Measurements from ENCODE around the gene MAPKAPK2. TPM values are rescaled to one million over a fixed set of nuclear protein-coding genes. Genes with fewer than 3 reads are reported as not detected.

Gene MAPKAPK2
- total RNA-seq, 4 donors from 2014 or later: 49.6 to 92.4 (median 59.6) TPM

DNA sequence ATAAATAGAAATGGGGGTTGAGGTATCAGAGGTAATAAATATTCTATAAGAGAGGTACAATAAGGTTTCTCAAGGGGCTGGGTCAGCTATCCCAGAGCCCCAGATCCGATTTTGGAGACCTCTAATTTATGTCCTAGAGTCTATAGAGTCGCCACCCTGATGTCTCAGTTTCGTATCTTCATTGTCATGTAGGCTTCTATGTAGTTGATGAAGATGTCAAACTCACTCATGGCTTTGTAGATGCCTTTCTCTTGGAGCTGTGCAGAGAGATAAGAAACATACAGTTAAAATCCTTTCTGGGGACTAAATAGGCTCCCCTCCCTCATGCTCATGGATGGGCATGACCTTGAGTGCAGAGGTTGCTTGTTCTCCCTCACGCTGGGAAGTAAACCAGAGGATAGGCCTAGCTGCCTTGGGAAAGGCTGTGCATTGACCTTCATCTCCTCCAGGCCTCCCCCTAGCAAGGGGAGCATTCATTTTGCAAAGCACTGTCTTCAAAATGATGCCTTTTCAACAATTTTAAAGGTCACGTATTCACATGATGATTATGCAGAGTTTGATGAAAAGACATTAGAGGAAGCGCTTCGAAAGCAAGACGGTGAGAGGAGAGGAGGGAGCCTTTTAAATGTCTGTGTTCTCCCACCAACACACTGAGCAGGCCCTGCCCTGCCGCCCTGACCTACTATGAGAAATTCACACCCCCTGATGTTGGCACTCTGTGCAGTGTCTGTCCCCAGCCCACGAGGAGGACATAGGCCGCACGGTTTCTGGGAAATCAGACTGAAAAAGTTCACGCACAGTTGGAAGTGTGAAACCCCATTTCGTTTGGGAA is 84.0 kb downstream of the MAPKAPK2 start:
- TF ChIP-seq POLR2A (IDR thresholded peaks at IDR 0.05) (no peak), CTCF (IDR thresholded peaks at IDR 0.05) (no peak)
- no peaks in the 10 kb centered on the region for H3K9me3 ChIP-seq
- no peak overlapping the region for H3K4me3 ChIP-seq
- H3K27me3 ChIP-seq: no peaks in the 10 kb centered on the region
- H3K27ac ChIP-seq: peak overlapping the region in 2 of 4 donors; percentile 6 to 57
- H3K36me3 ChIP-seq: no peaks in the 10 kb centered on the region
- DNase-seq: no peak
- H3K4me1 ChIP-seq: peaks cover 0 to 30% (median 20%) of the 10 kb centered on the region in 4 donors

GRCh38 chr1:206769304-206769731 is 84.6 kb downstream of the MAPKAPK2 start:
- Histone ChIP-seq H3K9me3 (no peaks in the 10 kb centered on the region), H3K4me3 (peak overlapping the region in 1 of 4 donors; percentile 1), H3K27ac (peak overlapping the region in 3 of 4 donors; percentile 6 to 57 (median 11)), H3K27me3 (no peaks in the 10 kb centered on the region), H3K4me1 (peaks cover 0 to 30% (median 20%) of the 10 kb centered on the region in 4 donors), H3K36me3 (no peaks in the 10 kb centered on the region)
- DNase-seq: peak in 2 of 3 donors; percentile 67 to 73
- TF ChIP-seq CTCF (IDR thresholded peaks at IDR 0.05) (no peak), POLR2A (IDR thresholded peaks at IDR 0.05) (no peak)

DNA sequence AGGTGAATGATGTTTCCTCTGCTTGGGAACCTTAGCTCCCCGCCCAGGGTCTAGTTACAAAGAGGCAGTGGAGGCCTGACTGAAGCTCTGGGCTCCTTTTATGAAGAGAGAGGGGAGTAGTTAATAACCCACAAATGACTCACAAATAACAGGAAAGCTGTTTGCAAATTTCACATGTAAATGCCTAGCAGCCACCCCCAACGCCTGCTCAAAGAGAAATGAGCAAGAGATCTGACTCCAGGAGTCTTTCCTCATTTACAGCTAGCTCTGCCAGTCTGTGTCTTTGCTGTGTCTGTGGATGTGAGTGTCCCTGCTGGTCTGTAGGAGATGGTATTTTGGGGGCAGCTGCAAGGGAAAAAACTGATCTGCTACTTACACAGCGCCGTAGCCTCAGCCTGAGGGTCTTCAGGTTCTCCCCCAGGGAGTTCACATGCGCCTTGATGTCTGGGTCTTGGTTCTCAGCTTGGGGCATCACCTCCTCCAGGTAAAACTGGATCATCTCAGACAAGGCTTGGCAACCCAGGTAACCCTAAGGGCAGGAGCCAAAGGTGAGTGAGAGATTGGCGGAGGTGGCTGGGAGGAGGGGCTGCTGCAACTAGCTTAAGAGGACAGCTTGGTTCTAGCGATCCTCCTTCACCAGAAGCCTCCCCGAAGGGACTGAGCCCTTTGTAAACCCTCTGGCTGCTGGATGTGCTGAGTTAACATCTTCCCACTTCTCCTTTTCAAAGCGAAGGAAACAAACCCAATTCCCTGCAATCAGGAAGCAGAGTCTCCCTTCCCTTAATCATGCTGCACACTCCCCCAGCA is 86.0 kb downstream of the MAPKAPK2 start, which contains the start of gene IL19:
Gene IL19 (plus strand): TSS at position 243 of the 807 bp plus-strand sequence. CDS start 65,890 bp downstream, outside the sequence.
- Histone ChIP-seq H3K9me3 (no peaks in the 10 kb centered on the region), H3K4me3 (peak within 1 kb of the TSS in 1 of 4 donors; percentile 1), H3K4me1 (peaks cover 0 to 30% (median 20%) of the 10 kb centered on the region in 4 donors), H3K36me3 (no peaks in the 10 kb centered on the region), H3K27me3 (no peaks in the 10 kb centered on the region), H3K27ac (peak within 1 kb of the TSS in 3 of 4 donors; percentile 11 to 57 (median 49))
- DNase-seq: no peak
- TF ChIP-seq CTCF (IDR thresholded peaks at IDR 0.05): no peak
- peak in 1 of 2 donors; percentile 12 for TF ChIP-seq POLR2A (IDR thresholded peaks at IDR 0.05)

- Histone ChIP-seq H3K27ac (peak overlapping the region in 1 of 4 donors; percentile 57), H3K4me3 (no peak overlapping the region), H3K27me3 (no peaks in the 10 kb centered on the region), H3K36me3 (no peaks in the 10 kb centered on the region), H3K4me1 (peaks cover 0 to 30% (median 17%) of the 10 kb centered on the region in 4 donors), H3K9me3 (no peaks in the 10 kb centered on the region)
- DNase-seq: no peak
- TF ChIP-seq CTCF (IDR thresholded peaks at IDR 0.05) (no peak), POLR2A (IDR thresholded peaks at IDR 0.05) (peak in 1 of 2 donors; percentile 2)
These were observed 86.6 kb downstream of the MAPKAPK2 start for GRCh38 chr1:206771338-206771692.

DNA sequence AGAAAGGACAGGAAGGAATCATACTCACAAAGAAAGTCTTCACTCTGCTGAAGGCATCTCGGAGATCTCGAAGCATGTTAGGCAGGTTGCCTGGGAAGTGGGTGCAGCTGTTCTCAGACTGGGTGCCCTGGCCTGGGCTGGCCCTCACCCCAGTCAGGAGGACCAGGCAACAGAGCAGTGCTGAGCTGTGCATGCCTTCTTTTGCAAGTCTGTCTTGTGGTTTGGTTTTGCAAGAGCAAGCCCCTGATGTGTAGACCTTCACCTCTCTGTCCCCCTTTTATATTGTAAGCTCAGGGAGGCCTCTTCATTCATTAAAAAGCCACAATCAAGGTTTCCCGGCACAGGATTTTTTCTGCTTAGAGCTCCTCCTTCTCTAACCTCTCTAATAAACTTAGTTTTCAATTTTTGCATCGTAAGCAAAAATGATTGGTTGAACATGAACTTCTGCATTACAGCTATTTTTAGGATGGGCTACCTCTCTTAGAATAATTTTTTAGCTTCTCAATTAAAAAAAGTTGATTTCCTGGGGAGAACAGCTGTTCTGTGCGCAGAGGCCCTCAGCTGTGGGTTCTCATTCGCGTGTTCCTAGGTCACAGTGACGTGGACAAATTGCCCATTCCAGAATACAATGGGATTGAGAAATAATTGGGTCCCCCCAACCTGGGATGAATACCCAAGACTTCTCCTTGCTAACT is 87.7 kb downstream of the MAPKAPK2 start, which contains the start of gene IL10:
Gene IL10 (minus strand): TSS at position 252 of the 695 bp plus-strand sequence. CDS start 59 bp downstream, at position 193.
- Histone ChIP-seq H3K9me3 (no peaks in the 10 kb centered on the region), H3K4me1 (peaks cover 0 to 24% (median 14%) of the 10 kb centered on the region in 4 donors), H3K36me3 (no peaks in the 10 kb centered on the region), H3K27me3 (no peaks in the 10 kb centered on the region), H3K4me3 (no peak within 1 kb of the TSS), H3K27ac (peak within 1 kb of the TSS in 2 of 4 donors; percentile 25 to 57)
- TF ChIP-seq CTCF (IDR thresholded peaks at IDR 0.05): no peak
- TF ChIP-seq POLR2A (IDR thresholded peaks at IDR 0.05): no peak
- peak in 1 of 3 donors; percentile 58 for DNase-seq
